Bronchial epithelial cell (primary cell): ENCODE data around the gene BICRA. TPM values are rescaled to one million over a fixed set of nuclear protein-coding genes. Genes with fewer than 3 reads are reported as not detected.
"Not testable (repeated sequence)": the region's sequence is repeated elsewhere in the genome, so short reads cannot be mapped to it uniquely, and the experiment has no call there.

ENCODE experiments used
- DNase-seq: peaks from one replicate; pipeline ENCODE4 v3.0.0-alpha.2; 2010; ENCODE audit warnings: low read depth
- FAIRE-seq: peaks from 2 replicates; lab custom pipeline; 2011; peaks lifted over from hg19 to GRCh38; lab: Jason Lieb, UNC
- H3K27me3 ChIP-seq: 2 replicates; pipeline ENCODE4 v1.5.1; 2011; ENCODE audit warnings: low read length; ENCODE audit not compliant: control insufficient read depth, insufficient read depth
- H3K36me3 ChIP-seq: 2 replicates; pipeline ENCODE4 v1.5.1; 2011; ENCODE audit warnings: low read length; ENCODE audit not compliant: control insufficient read depth, insufficient read depth
- H3K4me3 ChIP-seq: 2 replicates; pipeline ENCODE4 v1.5.1; 2011; ENCODE audit warnings: mild to moderate bottlenecking, low read depth, low read length, control low read depth
- CTCF ChIP-seq: IDR thresholded peaks from 2 replicates; pipeline ENCODE4 v1.5.1; 2011; ENCODE audit warnings: mild to moderate bottlenecking, moderate library complexity, low read length, control low read depth, inconsistent platforms; ENCODE audit not compliant: insufficient read depth, severe bottlenecking
- total RNA-seq: library from RNA; depleted of rRNA; stranded (reverse); fragments of >200 nt; gene quantifications from 2 replicates; pipeline ENCODE4 v1.2.1, GENCODE V29; 2014

BICRA gene
- total RNA-seq, 1 donor from 2014 or later, result 4.5 TPM

- TF ChIP-seq CTCF, result no peak
- DNase-seq (peak; percentile 90), FAIRE-seq (no peak)
- H3K27me3 ChIP-seq, result no peaks in the 10 kb centered on the region
- peak within 1 kb of the TSS; percentile 77 for H3K4me3 ChIP-seq
- H3K36me3 ChIP-seq, result peaks cover 32% of the 10 kb centered on the region
Observed at GRCh38 chr19:47745010-47745901, 136.3 kb downstream of the BICRA start, which contains the start of gene NOP53. TSS of gene NOP53 (plus strand) at chr19:47745546. CDS start at chr19:47745560, 14 bp downstream.

- FAIRE-seq, DNase-seq, H3K27me3 ChIP-seq: not testable (repeated sequence)
- peak overlapping the region; percentile 77 for H3K4me3 ChIP-seq
- H3K36me3 ChIP-seq, result peaks cover 39% of the 10 kb centered on the region
Observed at GRCh38 chr19:47746129-47746528, 137.2 kb downstream of the BICRA start.

GRCh38 chr19:47749326-47749725 is 140.4 kb downstream of the BICRA start:
- FAIRE-seq, result no peak

GRCh38 chr19:47750752-47751151 is 141.8 kb downstream of the BICRA start:
- no peak for FAIRE-seq
- H3K36me3 ChIP-seq, result peaks cover 51% of the 10 kb centered on the region
- no peak for TF ChIP-seq CTCF

More at GRCh38 chr19:47749326-47749725, 140.4 kb downstream of the BICRA start:
- Histone ChIP-seq H3K27me3 (no peaks in the 10 kb centered on the region), H3K4me3 (no peak overlapping the region), H3K36me3 (peaks cover 44% of the 10 kb centered on the region)
- TF ChIP-seq CTCF, result no peak
- no peak for DNase-seq

GRCh38 chr19:47752440-47753211 is 143.7 kb downstream of the BICRA start:
- no peak for DNase-seq
- H3K27me3 ChIP-seq, result no peaks in the 10 kb centered on the region
- no peak overlapping the region for H3K4me3 ChIP-seq
- H3K36me3 ChIP-seq, result peaks cover 58% of the 10 kb centered on the region
- TF ChIP-seq CTCF, result no peak
- no peak for FAIRE-seq

More at GRCh38 chr19:47750752-47751151, 141.8 kb downstream of the BICRA start:
- Histone ChIP-seq H3K27me3 (no peaks in the 10 kb centered on the region), H3K4me3 (no peak overlapping the region)
- DNase-seq, result no peak

Other genes with a start within 250 kb of the BICRA start
- gene MEIS3, start 189.6 kb upstream of the BICRA start, total RNA-seq, result 8.7 and 11.3 TPM in 2 replicates
- gene SLC8A2, start 137.2 kb upstream of the BICRA start, total RNA-seq, result 0.26 TPM in 2 replicates
- 2.1 and 3.5 TPM in 2 replicates for gene KPTN, start 124.9 kb upstream of the BICRA start, total RNA-seq
- gene NAPA, start 94.1 kb upstream of the BICRA start, total RNA-seq, result 33.0 and 33.2 TPM in 2 replicates
- not detected in 2 replicates for gene ZNF541, start 36.0 kb upstream of the BICRA start, total RNA-seq
- gene EHD2, start 104.3 kb downstream of the BICRA start, total RNA-seq, result 53.4 and 67.5 TPM in 2 replicates
- gene NOP53, start 136.4 kb downstream of the BICRA start, total RNA-seq, result 112 and 121 TPM in 2 replicates
- gene SELENOW, start 169.6 kb downstream of the BICRA start, total RNA-seq, result 149 and 175 TPM in 2 replicates
- not detected in 2 replicates for gene TPRX1, start 195.4 kb downstream of the BICRA start, total RNA-seq
- gene CRX, start 212.8 kb downstream of the BICRA start, total RNA-seq, result not detected in 2 replicates